Stimulated activated naive CD8-positive, alpha-beta T cell treated with anti-CD3 and anti-CD28 coated beads, Interleukin-15, Interleukin-2, amounts not matched to agents 100 U/mL and 50 U/mL, for 24 hours (primary cell): ENCODE measurements around the gene SMAP2.
A peak's percentile ranks its signal among the peaks of the same experiment; 100 is the strongest.
"Not testable (repeated sequence)": the region's sequence is repeated elsewhere in the genome, so short reads cannot be mapped to it uniquely, and the experiment has no call there.

ENCODE experiments used
- ATAC-seq: fragments of 150-1000 bp; cut with Tn5 transposase; one replicate; pipeline ENCODE4 v1.10.0; 2021
- DNase-seq: peaks from one replicate; pipeline ENCODE4 v3.0.0; 2021

The SMAP2 gene

DNA sequence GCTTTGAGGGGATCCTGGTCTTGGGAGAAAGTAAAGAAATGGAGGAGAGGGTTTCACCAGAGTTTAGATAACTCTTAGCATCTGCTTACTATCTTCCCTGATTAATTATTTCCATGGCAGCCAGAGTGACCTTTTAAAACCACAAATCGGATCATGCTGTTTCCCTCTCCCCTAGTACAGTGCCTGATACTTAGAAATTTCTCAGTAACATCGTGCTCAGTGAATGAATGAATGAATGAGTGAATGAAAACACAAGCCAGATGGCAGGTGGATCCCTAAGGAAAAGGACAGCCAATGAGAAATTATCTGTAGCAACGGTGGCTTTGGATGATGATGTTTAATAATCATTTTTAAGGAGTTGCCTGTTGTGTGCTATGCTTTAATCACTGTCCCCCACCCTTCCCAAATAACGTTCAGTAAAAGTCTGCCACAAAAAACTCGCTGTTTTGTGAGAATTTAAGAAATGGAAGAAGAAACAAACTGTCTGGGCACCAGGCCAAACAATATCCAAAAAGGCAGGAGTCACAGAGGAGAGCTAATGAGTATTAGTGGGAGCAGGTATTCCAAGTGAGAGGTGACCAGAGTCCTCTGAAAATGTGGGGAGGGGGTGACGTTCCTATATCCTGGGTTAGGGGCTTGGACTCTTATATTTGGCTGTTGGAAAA, 737 bp upstream of the SMAP2 start:
- ATAC-seq (no peak), DNase-seq (no peak)

- ATAC-seq: no peak
- DNase-seq: no peak
Measured at GRCh38 chr1:40377512-40377911, 4.0 kb downstream of the SMAP2 start.

DNA sequence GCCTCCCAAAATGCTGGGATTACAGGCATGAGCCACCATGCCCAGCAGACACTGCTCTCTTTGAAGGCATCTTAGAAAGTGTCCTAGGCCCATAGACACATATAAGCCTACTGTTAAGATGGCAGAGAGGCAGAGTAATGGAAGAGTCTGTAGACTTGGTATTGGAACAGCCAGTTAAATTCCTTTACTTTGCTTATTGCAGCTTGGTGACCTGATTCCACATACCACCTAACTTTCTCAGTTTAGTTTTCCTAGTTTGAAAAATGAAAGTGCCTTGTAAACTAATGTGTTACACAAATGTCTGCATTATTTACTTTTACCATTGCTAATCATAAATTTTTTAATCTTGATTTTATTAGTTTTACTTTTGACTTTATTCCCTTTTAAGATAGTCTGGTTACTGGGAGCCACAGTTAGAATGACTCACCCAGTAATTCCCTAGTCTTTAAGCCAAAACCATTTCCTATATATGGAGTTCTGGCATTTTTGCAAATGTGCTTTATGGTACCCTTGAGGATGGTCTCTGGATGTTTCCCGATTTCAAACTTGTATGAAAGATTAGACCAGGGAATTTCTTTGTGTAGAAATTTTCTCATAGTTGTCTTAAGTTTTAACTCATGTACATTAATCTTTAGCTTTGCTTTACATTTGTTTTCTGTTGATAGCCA, 6.4 kb downstream of the SMAP2 start:
- DNase-seq: no peak
- ATAC-seq: no peak

DNA sequence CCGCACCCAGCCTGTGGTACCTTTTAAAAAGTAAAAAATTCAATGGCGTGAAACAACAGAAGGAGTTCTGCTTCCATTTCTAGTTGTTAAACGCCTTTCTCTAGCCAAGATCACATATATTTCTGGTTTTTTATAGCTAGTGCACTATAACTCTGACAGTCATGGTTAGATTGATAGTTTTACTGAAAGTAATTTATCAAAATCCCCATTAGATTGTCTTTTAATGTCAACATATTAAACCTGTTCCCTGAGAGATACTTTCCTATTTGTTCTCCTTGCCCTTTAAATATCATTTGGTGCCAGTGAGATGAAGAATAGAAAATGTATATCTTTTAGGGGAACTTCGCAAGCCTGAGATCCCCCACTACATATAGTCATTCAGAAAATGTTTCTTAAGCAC, 7.3 kb downstream of the SMAP2 start:
- ATAC-seq (peak; percentile 30), DNase-seq (no peak)

DNA sequence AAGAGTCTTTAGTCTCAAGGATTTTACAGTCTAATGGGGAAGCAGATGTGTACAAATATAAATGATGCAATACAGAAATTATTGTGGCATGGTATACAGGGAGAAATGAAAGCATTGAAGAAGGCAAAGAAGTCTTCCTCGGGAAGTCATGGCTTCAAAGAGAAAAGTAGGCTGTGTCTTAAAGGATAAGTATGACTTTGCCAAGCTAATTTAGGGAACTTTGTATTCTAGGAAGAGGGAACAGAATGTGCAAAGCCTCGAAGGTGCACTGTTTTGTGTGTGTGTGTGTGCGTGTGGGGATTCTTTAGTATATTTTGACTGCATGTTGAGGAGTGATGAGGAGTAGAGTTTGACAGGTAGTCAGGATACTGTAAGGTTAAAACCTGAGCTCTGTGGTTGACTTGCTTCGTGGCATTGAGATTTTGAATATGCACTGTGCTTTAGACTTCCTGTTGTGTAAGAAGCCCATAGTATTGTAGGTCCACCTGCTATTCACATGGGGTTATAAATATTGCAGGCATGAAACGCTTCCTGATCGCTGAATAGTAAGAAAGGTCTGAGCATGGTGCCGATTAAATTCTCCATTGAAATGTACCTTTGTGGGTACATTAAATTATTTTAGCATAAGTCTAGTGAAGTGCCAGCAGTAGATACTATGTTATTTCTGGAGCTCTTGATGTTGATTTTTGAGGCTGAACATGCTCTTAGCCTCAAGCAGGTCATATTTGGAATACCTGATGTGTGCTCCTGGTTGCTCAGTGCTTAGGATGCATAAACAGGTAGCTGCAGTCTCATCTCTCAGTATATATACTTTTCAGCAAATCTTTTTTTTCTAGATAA, 8.0 kb downstream of the SMAP2 start:
- ATAC-seq: peak; percentile 23
- DNase-seq: no peak

DNA sequence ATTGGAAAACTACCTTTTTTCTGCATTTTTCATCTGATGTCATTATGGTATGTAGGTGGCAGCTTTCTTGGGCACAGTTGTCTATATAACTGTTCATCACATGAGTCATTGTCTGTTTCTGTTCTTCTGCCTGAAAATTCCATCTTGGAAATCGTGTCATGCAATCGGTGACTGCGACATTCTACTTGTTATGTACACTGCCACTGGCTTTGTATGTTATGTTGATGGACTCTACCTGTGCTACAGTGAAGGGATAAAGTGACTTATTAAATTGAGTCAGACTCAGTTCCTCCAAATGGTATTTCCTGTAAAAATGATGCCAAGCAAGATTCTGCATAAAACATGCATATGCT, 8.6 kb downstream of the SMAP2 start:
- DNase-seq (no peak), ATAC-seq (peak; percentile 5)

- ATAC-seq (no peak), DNase-seq (no peak)
Measured at GRCh38 chr1:40382601-40383000, 9.1 kb downstream of the SMAP2 start.

GRCh38 chr1:40383095-40383487, 9.6 kb downstream of the SMAP2 start:
- no peak for DNase-seq
- no peak for ATAC-seq

- ATAC-seq (peak; percentile 30), DNase-seq (no peak)
Measured at GRCh38 chr1:40383488-40384412, 10.2 kb downstream of the SMAP2 start.

- DNase-seq: no peak
Measured at GRCh38 chr1:40384413-40384762, 10.9 kb downstream of the SMAP2 start.

GRCh38 chr1:40384887-40385286, 11.4 kb downstream of the SMAP2 start:
- ATAC-seq (no peak), DNase-seq (no peak)

More at GRCh38 chr1:40384413-40384762, 10.9 kb downstream of the SMAP2 start:
- ATAC-seq: no peak

DNA sequence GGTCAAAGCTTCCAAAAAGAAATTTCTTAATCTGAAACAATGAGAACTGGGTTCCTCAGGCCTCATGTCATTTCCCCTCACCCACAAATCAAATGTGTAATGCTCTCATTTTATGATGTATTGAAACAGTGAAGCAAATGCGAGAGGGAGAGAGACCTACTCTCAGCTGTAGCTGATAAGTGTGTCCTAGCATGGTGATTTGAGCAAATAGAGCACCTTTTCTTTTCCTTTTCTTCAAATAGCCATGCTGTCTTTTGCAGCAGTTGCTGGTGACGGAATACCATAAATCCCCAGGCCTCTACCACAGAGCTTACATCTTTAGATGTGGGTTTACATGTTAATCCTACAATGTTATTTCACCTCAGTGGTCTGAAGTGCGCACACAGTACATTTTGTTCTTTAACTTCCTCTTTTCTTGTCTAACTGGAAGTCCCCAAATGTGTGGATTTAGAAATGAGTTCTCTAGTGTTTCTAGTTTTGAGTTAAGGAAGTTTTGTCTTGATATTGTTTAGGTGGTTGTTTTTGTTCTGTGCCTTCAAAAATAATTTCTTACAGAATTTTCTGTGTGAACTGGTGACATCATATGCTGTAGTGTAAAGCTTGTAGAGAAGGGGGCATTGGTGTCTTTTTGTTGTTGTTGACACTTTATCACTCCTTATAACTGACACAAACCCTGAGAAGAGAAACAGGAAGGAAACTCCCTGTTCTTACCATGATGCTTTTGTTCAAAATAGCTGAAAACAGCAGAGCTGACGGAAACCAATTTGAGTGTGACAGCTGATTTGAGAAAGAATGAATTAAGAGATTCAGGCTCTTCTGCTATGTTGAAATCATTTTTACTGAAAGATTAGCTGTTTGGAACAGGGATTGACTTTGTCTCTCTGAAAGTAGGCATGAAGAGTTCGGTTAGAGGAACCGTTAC, 12.2 kb downstream of the SMAP2 start:
- peak; percentile 54 for DNase-seq

GRCh38 chr1:40386359-40386723, 12.8 kb downstream of the SMAP2 start:
- DNase-seq (no peak), ATAC-seq (no peak)

More for the DNA sequence above, 12.2 kb downstream of the SMAP2 start:
- ATAC-seq: peak; percentile 70

DNA sequence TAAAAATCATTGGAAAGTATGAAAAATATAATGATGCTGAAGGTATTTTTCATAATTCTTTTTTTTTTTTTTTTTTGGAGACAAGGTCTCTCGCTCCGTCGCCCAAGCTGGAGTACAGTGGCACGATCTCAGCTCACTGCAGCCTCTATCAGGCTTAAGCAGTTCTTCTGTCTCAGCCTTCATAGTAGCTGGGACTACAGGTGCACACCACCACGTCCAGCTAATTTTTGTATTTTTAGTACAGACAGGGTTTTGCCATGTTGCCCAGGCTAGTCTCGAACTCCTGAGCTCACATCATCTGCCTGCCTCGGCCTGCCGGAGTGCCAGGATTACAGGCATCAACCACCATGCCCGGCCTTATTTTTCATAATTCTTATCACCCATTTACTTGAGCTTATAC, 13.3 kb downstream of the SMAP2 start:
- ATAC-seq (no peak), DNase-seq (no peak)

- not testable (repeated sequence) for ATAC-seq, DNase-seq
Measured at GRCh38 chr1:40387381-40388306, 14.1 kb downstream of the SMAP2 start.

DNA sequence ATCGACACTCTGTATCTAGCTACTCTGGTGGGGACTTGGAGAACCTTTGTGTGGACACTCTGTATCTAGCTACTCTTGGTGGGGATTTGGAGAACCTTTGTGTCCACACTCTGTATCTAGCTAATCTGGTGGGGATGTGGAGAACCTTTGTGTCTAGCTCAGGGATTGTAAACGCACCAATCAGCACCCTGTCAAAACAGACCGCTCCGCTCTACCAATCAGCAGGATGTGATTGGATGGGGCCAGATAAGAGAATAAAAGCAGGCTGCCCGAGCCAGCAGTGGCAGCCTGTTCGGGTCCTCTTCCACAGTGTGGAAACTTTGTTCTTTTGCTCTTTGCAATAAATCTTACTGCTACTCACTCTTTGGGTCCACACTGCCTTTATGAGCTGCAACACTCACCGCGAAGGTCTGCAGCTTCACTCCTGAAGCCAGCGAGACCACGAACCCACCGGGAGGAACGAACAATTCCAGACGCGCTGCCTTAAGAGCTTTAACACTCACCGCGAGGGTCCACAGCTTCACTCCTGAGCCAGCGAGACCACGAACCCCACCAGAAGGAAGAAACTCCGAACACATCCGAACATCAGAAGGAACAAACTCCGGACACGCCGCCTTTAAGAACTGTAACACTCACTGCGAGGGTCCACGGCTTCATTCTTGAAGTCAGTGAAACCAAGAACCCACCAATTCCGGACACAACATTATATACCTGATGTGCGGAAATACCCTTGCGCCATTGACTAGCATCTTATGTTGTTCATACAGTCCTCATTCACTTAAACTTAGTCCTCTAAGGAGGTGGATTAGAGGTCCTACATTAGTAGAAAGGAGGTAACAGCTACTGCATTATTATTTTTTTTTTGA, 15.2 kb downstream of the SMAP2 start:
- ATAC-seq, DNase-seq: not testable (repeated sequence)

- ATAC-seq: peak; percentile 30
- no peak for DNase-seq
Measured at GRCh38 chr1:40389322-40389803, 15.8 kb downstream of the SMAP2 start.

GRCh38 chr1:40389871-40390560, 16.5 kb downstream of the SMAP2 start:
- DNase-seq: no peak
- no peak for ATAC-seq
